A673 (cell line): ENCODE data around the gene KMO. TPM values are rescaled to one million over a fixed set of nuclear protein-coding genes. Genes with fewer than 3 reads are reported as not detected.

Experiments
- BruUV-seq: library from RNA; stranded (reverse); fragments of 400-500 nt; replicated peaks from 2 replicates; lab custom pipeline; 2021; lab: Mats Ljungman, UMichigan
- CTCF ChIA-PET: fragments of 300-600 bp; sonication (Branson Sonifier 250); formaldehyde crosslinking; loops from one replicate; lab custom pipeline; 2022; ENCODE audit warnings: antibody characterized with exemption; lab: Charles Lee
- POLR2A ChIA-PET: fragments of 300-600 bp; sonication (Branson Sonifier 250); formaldehyde crosslinking; loops from one replicate; lab custom pipeline; 2022; ENCODE audit warnings: antibody characterized with exemption; ENCODE audit not compliant: low non-redundant PET; lab: Charles Lee
- DNase-seq: peaks from one replicate; pipeline ENCODE4 v3.0.0-alpha.2; 2015; ENCODE audit warnings: low spot score
- H3K27ac ChIP-seq: fragments of 200-600 bp; sonication (generic); 2 replicates; pipeline ENCODE4 v1.5.1; 2016; ENCODE audit warnings: mixed run types, low read depth, mild to moderate bottlenecking, mixed read lengths, antibody characterized with exemption, low read length; ENCODE audit not compliant: poor library complexity, severe bottlenecking
- H3K27me3 ChIP-seq: fragments of 200-600 bp; sonication (generic); replicated peaks from 2 replicates; pipeline ENCODE4 v1.6.1; 2017; ENCODE audit warnings: mixed run types, low read depth, mild to moderate bottlenecking, mixed read lengths, antibody characterized with exemption, low read length; ENCODE audit not compliant: insufficient read depth, poor library complexity
- H3K36me3 ChIP-seq: fragments of 200-600 bp; sonication (generic); 2 replicates; pipeline ENCODE4 v1.6.1; 2016; ENCODE audit warnings: mixed run types, mild to moderate bottlenecking, mixed read lengths, antibody characterized with exemption, low read length; ENCODE audit not compliant: insufficient read depth, poor library complexity, severe bottlenecking
- H3K4me1 ChIP-seq: fragments of 200-600 bp; sonication (generic); 2 replicates; pipeline ENCODE4 v1.6.1; 2017; ENCODE audit warnings: mixed run types, mild to moderate bottlenecking, mixed read lengths, antibody characterized with exemption, low read length; ENCODE audit not compliant: insufficient read depth, poor library complexity, severe bottlenecking
- H3K4me3 ChIP-seq: fragments of 200-600 bp; sonication (generic); 2 replicates; pipeline ENCODE4 v1.5.1; 2016; ENCODE audit warnings: low read depth, mixed run types, mild to moderate bottlenecking, mixed read lengths, low read length; ENCODE audit not compliant: poor library complexity, severe bottlenecking
- H3K9me3 ChIP-seq: fragments of 200-600 bp; sonication (generic); 2 replicates; pipeline ENCODE4 v1.6.1; 2016; ENCODE audit warnings: mixed run types, low read depth, mild to moderate bottlenecking, mixed read lengths, antibody characterized with exemption, low read length; ENCODE audit not compliant: poor library complexity, severe bottlenecking
- CTCF ChIP-seq: fragments of 300-800, 200-600 bp; sonication (generic); conservative IDR thresholded peaks from 2 replicates; pipeline ENCODE4 v1.5.1; 2017; ENCODE audit warnings: low read depth, mild to moderate bottlenecking, antibody characterized with exemption, low read length, moderate library complexity, mixed read lengths
- EZH2 ChIP-seq: fragments of 200-600 bp; sonication (generic); IDR thresholded peaks from 2 replicates; pipeline ENCODE4 v1.6.1; 2017; ENCODE audit warnings: borderline replicate concordance, low read depth, mild to moderate bottlenecking, mixed read lengths, antibody characterized with exemption, low read length; ENCODE audit not compliant: poor library complexity, severe bottlenecking
- intact Hi-C: fragments of 100-400 bp; cut with micrococcal nuclease; formaldehyde crosslinking; loops from one replicate; pipeline ENCODE4 v1.10.0; 2022; ENCODE audit not compliant: unreplicated experiment
- total RNA-seq: library from RNA; stranded (reverse); gene quantifications from 2 replicates; pipeline ENCODE4 v1.2.3, GENCODE V29; 2021

The KMO gene
- total RNA-seq, 1 experiment from 2014 or later, result 11.8 TPM

DNA sequence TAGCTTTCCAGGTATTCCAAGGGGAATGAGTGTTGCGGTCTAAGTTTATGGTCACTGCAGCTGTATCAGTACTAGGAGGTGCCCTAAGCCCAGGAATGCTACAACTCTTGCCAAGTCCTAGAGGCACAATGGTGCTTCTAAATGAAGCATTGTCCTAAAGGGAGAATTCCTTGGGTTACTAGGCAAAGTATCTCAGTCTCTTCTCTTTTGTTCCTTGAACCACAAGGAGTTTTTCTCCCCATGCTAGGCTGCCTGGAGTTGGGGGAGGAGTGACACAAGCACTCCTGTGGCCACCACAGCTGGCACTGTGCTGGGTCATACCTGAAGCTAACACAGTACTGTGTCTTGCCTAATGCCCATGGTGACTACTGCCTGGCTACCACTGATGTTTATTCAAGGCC, 50.7 kb downstream of the KMO start:
- intact Hi-C loops, result no loop called here
- CTCF ChIA-PET, result no interaction called here
- Histone ChIP-seq H3K36me3 (no peaks in the 10 kb centered on the region), H3K9me3 (no peaks in the 10 kb centered on the region), H3K4me3 (no peak overlapping the region), H3K4me1 (no peaks in the 10 kb centered on the region), H3K27ac (no peak overlapping the region), H3K27me3 (no peaks in the 10 kb centered on the region)
- no TSS peak for BruUV-seq
- POLR2A ChIA-PET, result no interaction called here
- TF ChIP-seq EZH2 (no peak), CTCF (no peak)
- DNase-seq, result no peak

DNA sequence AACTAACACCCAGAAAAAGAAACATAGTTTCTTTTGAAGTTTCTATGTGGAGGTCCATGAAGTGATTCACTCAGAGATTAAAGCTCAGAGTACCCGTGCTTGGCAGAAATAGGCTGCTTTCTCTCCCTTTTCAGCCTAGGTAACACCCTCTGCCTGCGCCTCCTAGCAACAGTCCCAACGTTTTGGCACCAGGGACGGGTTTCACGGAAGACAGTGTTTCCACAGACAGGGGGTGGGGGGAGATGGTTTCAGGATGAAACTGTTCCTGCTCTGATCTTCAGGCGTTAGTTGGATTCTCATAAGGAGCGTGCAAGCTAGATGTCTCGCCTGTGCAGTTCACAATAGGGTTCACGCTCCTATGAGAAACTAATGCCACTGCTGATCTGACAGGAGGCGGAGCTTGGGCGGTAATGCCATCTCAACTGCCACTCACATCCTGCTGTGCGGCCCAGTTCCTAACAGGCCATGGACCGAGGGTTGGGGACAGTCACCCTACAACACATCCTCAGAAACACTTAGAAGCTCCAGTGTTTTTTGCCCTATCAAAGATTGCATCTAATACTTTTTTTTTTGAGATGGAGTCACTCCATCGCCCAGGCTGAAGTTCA, 54.8 kb downstream of the KMO start:
- ChIA-PET CTCF (no interaction called here), POLR2A (no interaction called here)
- intact Hi-C loops, result no loop called here
- H3K27ac ChIP-seq, result no peak overlapping the region
- H3K4me1 ChIP-seq, result no peaks in the 10 kb centered on the region
- TF ChIP-seq EZH2 (no peak), CTCF (no peak)
- no peaks in the 10 kb centered on the region for H3K27me3 ChIP-seq
- H3K9me3 ChIP-seq, result no peaks in the 10 kb centered on the region
- no peak for DNase-seq
- BruUV-seq, result no TSS peak
- H3K4me3 ChIP-seq, result no peak overlapping the region
- H3K36me3 ChIP-seq, result peaks cover 6% of the 10 kb centered on the region

DNA sequence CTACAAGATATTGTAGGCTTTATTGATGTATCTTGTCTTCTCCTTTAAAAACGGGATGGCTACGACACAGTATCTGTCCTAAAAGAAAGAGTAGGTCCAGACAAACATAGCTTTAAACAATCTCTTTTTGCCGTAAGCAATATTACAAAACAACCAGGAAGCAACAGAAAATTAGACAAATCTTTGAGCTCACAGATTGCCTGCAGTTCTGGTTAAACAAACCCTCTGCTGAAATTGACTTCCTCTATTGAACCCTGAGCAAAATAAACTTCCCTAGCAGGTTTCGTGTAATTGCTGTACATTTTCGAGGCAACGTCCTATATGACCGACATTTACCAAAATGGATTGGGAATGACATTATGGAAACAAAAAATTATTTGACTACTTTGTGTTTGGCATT, 57.3 kb downstream of the KMO start:
- H3K4me3 ChIP-seq, result no peak overlapping the region
- no peaks in the 10 kb centered on the region for H3K27me3 ChIP-seq
- H3K36me3 ChIP-seq, result peaks cover 15% of the 10 kb centered on the region
- CTCF ChIA-PET, result no interaction called here
- POLR2A ChIA-PET, result no interaction called here
- intact Hi-C loops, result no loop called here
- H3K27ac ChIP-seq, result no peak overlapping the region
- H3K4me1 ChIP-seq, result peaks cover 4% of the 10 kb centered on the region
- no peaks in the 10 kb centered on the region for H3K9me3 ChIP-seq
- BruUV-seq, result no TSS peak
- TF ChIP-seq CTCF (no peak), EZH2 (no peak)
- DNase-seq, result no peak
